ENCODE data around the gene PPM1J.

PPM1J gene

GRCh38 chr1:112675728-112676381, 39.3 kb downstream of the PPM1J start:
- Histone ChIP-seq H3K27me3 (replicated peaks; ENCODE audit: insufficient read depth, low read length) (no peaks in the 10 kb centered on the region), H4K20me1 (ENCODE audit: insufficient read depth, low read length) (no peaks in the 10 kb centered on the region), H3K9me3 (replicated peaks; ENCODE audit: insufficient read depth, low read length) (no peaks in the 10 kb centered on the region), H3K4me1 (ENCODE audit: low read length) (no peaks in the 10 kb centered on the region), H3K9ac (ENCODE audit: low read length) (no peak overlapping the region), H3K9me2 (replicated peaks; ENCODE audit: insufficient read depth, low read length) (no peaks in the 10 kb centered on the region), H3K4me3 (ENCODE audit: low read length) (peak overlapping the region; percentile 71; the same call in 1 of the 2 replicates), H3K27ac (ENCODE audit: low read length) (no peak overlapping the region), H3F3A (ENCODE audit: insufficient read depth, low read length) (peaks cover 13% of the 10 kb centered on the region; the same call in 1 of the 2 replicates), H2AFZ (ENCODE audit: low read length) (peak overlapping the region; percentile 35; the same call in 1 of the 2 replicates), H3K79me2 (ENCODE audit: low read length) (no peaks in the 10 kb centered on the region), H3K36me3 (replicated peaks; ENCODE audit: insufficient read depth, low read length) (no peaks in the 10 kb centered on the region; the same call in 1 of the 2 replicates), H3K4me2 (ENCODE audit: low read depth, low read length) (peak overlapping the region; percentile 60; the same call in 1 of the 2 replicates)
- TF ChIP-seq EZH2phosphoT487 (IDR thresholded peaks at IDR 0.05; ENCODE audit: low read length) (no peak), CTCF (IDR thresholded peaks at IDR 0.05; ENCODE audit: low read length) (no peak), EZH2 (optimal IDR thresholded peaks at IDR 0.05; ENCODE audit: low read depth, low read length) (no peak)
- no peak for DNase-seq

GRCh38 chr1:112674986-112675727, 40.0 kb downstream of the PPM1J start:
- Histone ChIP-seq H3K9me3 (replicated peaks; ENCODE audit: insufficient read depth, low read length) (no peaks in the 10 kb centered on the region), H3K4me2 (ENCODE audit: low read depth, low read length) (peak overlapping the region; percentile 86; the same call in 1 of the 2 replicates), H3K9me2 (replicated peaks; ENCODE audit: insufficient read depth, low read length) (no peaks in the 10 kb centered on the region), H3K27ac (ENCODE audit: low read length) (no peak overlapping the region), H3K9ac (ENCODE audit: low read length) (peak overlapping the region; percentile 50; the same call in 1 of the 2 replicates), H4K20me1 (ENCODE audit: insufficient read depth, low read length) (no peaks in the 10 kb centered on the region), H3K79me2 (ENCODE audit: low read length) (no peaks in the 10 kb centered on the region), H3K4me3 (ENCODE audit: low read length) (peak overlapping the region; percentile 71), H3K4me1 (ENCODE audit: low read length) (no peaks in the 10 kb centered on the region), H2AFZ (ENCODE audit: low read length) (peak overlapping the region; percentile 38), H3F3A (ENCODE audit: insufficient read depth, low read length) (peaks cover 13% of the 10 kb centered on the region; the same call in 1 of the 2 replicates), H3K36me3 (replicated peaks; ENCODE audit: insufficient read depth, low read length) (no peaks in the 10 kb centered on the region; the same call in 1 of the 2 replicates), H3K27me3 (replicated peaks; ENCODE audit: insufficient read depth, low read length) (no peaks in the 10 kb centered on the region)
- TF ChIP-seq EZH2 (optimal IDR thresholded peaks at IDR 0.05; ENCODE audit: low read depth, low read length) (no peak), EZH2phosphoT487 (IDR thresholded peaks at IDR 0.05; ENCODE audit: low read length) (no peak), CTCF (IDR thresholded peaks at IDR 0.05; ENCODE audit: low read length) (no peak)
- no peak for DNase-seq

GRCh38 chr1:112674440-112674985, 40.6 kb downstream of the PPM1J start, which contains the start of gene MOV10:
Gene MOV10, plus strand, starts transcription at chr1:112674659. Its CDS starts 254 bp downstream, at chr1:112674913.
- H3K27ac ChIP-seq (ENCODE audit: low read length), result no peak within 1 kb of the TSS; the same call in 1 of the 2 replicates
- H3K9me2 ChIP-seq (replicated peaks; ENCODE audit: insufficient read depth, low read length), result no peaks in the 10 kb centered on the region
- H3K4me3 ChIP-seq (ENCODE audit: low read length), result peak within 1 kb of the TSS; percentile 71
- H4K20me1 ChIP-seq (ENCODE audit: insufficient read depth, low read length), result no peaks in the 10 kb centered on the region
- H3K4me1 ChIP-seq (ENCODE audit: low read length), result no peaks in the 10 kb centered on the region
- no peaks in the 10 kb centered on the region; the same call in 1 of the 2 replicates for H3K36me3 ChIP-seq (replicated peaks; ENCODE audit: insufficient read depth, low read length)
- H3K79me2 ChIP-seq (ENCODE audit: low read length), result no peaks in the 10 kb centered on the region
- H2AFZ ChIP-seq (ENCODE audit: low read length), result peak within 1 kb of the TSS; percentile 38
- TF ChIP-seq CTCF (IDR thresholded peaks at IDR 0.05; ENCODE audit: low read length), result no peak
- TF ChIP-seq EZH2 (optimal IDR thresholded peaks at IDR 0.05; ENCODE audit: low read depth, low read length), result no peak
- no peak for TF ChIP-seq EZH2phosphoT487 (IDR thresholded peaks at IDR 0.05; ENCODE audit: low read length)
- H3K9me3 ChIP-seq (replicated peaks; ENCODE audit: insufficient read depth, low read length), result no peaks in the 10 kb centered on the region
- peak within 1 kb of the TSS; percentile 86 for H3K4me2 ChIP-seq (ENCODE audit: low read depth, low read length)
- H3K9ac ChIP-seq (ENCODE audit: low read length), result peak within 1 kb of the TSS; percentile 50; the same call in 1 of the 2 replicates
- H3K27me3 ChIP-seq (replicated peaks; ENCODE audit: insufficient read depth, low read length), result no peaks in the 10 kb centered on the region
- peak; percentile 45 for DNase-seq
- peaks cover 13% of the 10 kb centered on the region; the same call in 1 of the 2 replicates for H3F3A ChIP-seq (ENCODE audit: insufficient read depth, low read length)
